ENCODE data around the gene ALKAL2.

DNA sequence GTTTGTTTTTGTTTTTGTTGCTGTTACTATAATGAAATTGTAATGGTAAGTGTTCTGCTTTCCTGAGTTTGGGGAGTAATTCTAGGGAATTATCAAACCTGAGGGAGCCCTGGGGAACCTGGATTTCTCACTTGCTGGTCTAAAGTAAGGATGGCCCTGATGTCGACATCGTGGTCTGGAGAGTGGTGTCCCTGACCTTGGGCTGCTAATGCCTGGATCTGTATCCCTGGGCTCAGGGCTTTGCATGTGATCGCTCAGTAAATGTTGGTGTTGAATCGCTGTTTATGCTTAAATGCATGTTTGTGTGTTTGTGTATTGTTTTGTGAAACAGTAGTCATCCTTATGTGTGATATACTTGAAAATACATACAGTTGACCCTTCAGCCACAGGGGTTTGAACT lies 17.0 kb downstream of the ALKAL2 start:
- TF ChIP-seq POLR2AphosphoS2 (IDR thresholded peaks at IDR 0.05; ENCODE audit: low read depth, low read length) (no peak), EZH2 (IDR thresholded peaks at IDR 0.05; ENCODE audit: borderline replicate concordance, control insufficient read depth, low read depth, low read length) (no peak)
- TF ChIP-seq, protein P1, sequence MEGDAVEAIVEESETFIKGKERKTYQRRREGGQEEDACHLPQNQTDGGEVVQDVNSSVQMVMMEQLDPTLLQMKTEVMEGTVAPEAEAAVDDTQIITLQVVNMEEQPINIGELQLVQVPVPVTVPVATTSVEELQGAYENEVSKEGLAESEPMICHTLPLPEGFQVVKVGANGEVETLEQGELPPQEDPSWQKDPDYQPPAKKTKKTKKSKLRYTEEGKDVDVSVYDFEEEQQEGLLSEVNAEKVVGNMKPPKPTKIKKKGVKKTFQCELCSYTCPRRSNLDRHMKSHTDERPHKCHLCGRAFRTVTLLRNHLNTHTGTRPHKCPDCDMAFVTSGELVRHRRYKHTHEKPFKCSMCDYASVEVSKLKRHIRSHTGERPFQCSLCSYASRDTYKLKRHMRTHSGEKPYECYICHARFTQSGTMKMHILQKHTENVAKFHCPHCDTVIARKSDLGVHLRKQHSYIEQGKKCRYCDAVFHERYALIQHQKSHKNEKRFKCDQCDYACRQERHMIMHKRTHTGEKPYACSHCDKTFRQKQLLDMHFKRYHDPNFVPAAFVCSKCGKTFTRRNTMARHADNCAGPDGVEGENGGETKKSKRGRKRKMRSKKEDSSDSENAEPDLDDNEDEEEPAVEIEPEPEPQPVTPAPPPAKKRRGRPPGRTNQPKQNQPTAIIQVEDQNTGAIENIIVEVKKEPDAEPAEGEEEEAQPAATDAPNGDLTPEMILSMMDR (IDR thresholded peaks at IDR 0.05 in 2 of 3, conservative IDR thresholded peaks at IDR 0.05 in 1 of 3; ENCODE audit: control insufficient read depth in 2 of 3, extremely low read depth in 1 of 3, insufficient read depth in 1 of 3, low read depth in 3 of 3, low read length in 3 of 3): no peak
- TF ChIP-seq, protein P2, sequence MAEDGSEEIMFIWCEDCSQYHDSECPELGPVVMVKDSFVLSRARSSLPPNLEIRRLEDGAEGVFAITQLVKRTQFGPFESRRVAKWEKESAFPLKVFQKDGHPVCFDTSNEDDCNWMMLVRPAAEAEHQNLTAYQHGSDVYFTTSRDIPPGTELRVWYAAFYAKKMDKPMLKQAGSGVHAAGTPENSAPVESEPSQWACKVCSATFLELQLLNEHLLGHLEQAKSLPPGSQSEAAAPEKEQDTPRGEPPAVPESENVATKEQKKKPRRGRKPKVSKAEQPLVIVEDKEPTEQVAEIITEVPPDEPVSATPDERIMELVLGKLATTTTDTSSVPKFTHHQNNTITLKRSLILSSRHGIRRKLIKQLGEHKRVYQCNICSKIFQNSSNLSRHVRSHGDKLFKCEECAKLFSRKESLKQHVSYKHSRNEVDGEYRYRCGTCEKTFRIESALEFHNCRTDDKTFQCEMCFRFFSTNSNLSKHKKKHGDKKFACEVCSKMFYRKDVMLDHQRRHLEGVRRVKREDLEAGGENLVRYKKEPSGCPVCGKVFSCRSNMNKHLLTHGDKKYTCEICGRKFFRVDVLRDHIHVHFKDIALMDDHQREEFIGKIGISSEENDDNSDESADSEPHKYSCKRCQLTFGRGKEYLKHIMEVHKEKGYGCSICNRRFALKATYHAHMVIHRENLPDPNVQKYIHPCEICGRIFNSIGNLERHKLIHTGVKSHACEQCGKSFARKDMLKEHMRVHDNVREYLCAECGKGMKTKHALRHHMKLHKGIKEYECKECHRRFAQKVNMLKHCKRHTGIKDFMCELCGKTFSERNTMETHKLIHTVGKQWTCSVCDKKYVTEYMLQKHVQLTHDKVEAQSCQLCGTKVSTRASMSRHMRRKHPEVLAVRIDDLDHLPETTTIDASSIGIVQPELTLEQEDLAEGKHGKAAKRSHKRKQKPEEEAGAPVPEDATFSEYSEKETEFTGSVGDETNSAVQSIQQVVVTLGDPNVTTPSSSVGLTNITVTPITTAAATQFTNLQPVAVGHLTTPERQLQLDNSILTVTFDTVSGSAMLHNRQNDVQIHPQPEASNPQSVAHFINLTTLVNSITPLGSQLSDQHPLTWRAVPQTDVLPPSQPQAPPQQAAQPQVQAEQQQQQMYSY (CRISPR knock-in tag; IDR thresholded peaks at IDR 0.05): no peak

All from GM12878 (cell line).